GM19240 (cell line): ENCODE results near the gene MISP.
"Not testable (repeated sequence)": the region's sequence is repeated elsewhere in the genome, so short reads cannot be mapped to it uniquely, and the experiment has no call there.

Source experiments
- DNase-seq: peaks from one replicate; pipeline ENCODE4 v3.0.0; 2011; ENCODE audit warnings: low spot score; ENCODE audit not compliant: insufficient read length

The MISP gene

DNA sequence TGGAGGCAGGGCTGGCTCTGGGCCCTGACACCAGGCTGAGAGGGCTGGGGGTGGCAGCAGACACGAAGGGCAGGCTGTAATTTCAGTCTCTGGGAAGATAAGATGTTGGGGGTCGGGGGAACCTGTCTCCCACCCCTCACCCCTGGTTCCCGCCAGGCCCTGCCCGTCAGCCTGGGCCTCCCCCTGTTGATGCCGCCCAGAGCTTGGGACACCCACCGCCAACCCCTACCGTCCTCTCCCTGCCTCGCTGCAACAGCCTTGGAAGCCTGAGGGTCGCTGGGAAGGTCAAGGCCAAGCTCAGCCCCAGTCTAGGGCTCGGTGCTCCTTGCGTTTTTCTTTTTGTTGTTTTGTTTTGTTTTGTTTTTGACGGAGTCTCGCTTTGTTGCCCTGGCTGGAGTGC is 27.7 kb upstream of the MISP start:
- no peak for DNase-seq

DNA sequence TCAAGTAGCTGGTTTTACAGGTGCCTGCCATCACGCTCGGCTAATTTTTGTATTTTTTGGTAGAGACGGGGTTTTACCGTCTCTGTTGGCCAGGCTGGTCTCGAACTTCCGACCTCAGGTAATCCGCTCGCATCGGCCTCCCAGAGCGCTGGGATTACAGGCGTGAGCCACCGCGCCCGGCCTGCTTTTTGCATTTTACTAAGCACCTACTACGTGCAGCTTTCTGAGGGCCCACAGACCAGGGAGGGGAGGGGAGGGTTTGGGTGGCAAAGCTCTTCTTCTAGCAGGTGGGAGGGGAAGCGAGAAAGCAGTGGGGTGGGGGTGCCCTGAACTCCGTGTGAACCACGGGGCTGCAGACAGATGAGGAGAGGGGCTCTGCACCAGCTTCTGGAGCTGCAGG is 27.2 kb upstream of the MISP start:
- DNase-seq, result no peak

DNA sequence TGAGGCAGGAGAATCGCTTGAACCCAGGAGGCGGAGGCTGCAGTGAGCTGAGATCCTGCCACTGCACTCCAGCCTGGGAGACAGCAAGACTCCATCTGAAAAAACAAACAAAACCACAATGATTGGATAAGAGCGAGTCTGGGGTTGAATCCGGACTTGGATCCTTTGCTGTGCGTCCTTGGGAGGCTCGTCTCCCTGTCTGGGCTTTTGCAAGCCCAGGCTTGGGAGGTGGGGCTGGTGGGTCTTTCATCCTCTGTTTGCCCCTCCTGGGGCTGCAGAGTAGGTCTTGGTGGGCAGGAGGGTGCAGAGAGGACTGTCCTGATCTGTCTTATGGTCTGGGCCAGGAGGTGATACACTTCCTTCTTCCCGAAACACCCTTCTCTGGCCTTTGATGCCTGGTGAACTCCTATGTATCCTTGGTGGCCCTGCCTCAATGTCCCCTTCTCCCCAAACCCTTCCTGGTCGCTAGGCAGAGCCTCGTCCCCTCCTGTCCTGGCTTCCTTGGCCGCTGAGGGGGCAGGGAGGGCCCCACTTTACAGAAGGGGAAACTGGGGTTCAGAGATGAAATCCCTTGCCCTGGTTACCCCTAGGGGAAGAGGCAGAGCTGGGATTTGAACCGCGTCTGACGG is 25.3 kb upstream of the MISP start:
- no peak for DNase-seq

DNA sequence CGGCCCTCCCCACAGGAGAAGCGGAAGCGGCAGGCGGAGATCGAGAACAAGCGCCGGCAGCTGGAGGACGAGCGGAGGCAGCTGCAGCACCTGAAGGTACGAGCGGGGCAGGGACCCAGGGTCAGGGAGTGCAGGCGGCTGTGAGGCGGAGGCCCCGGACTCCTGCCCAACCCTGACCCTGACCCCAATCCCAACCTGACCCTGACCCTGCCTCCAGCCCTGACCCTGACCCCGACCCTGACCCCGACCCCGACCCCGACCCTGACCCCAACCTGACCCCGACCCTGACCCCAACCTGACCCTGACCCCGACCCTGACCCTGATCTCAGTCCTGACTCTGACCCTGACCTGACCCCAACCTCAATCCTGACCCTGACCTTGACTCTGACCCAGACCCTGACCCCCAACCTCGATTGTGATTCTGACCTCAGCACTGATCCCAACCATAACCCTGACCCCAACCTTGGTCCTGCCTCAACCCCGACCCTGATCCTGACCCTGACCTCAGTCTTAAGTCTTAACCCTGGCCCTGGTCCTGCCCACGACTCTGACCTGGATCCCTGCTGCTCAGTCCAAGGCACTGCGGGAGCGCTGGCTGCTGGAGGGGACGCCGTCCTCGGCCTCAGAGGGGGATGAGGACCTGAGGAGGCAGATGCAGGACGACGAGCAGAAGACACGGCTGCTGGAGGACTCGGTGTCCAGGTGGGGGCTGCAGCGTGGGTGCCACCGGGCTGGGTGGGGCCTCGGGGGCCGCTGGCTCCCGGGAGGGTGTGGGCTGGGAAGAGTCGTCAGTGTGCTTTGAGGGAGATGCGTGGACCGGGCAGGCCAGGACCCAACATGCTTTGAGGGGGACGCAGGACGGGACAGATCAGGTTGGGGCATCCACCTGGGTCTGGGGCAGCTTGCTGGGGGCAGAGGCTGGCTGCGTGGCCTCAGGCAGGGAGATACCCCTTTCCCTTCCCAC is 23.6 kb upstream of the MISP start:
- no peak for DNase-seq

DNA sequence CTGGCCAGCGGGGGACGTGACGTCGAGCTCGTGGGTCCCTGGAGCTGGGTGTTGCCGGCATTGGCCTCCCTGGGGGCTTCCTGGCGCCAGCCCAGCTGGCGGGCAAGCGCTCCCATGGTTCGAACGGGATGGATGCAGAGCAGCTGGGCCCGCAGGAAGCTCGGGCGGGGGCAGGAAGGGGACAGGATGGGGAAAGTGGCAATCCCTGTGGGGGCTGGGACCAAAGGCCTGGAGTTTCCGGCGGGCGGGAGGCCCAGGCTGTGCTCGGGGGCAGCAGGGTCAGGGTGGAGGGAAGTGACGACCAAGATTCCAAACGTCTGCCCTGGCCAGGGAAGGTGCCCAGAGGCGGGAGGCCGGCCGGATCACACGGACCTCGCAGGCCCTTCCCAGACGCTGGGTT is 22.9 kb upstream of the MISP start:
- no peak for DNase-seq

DNA sequence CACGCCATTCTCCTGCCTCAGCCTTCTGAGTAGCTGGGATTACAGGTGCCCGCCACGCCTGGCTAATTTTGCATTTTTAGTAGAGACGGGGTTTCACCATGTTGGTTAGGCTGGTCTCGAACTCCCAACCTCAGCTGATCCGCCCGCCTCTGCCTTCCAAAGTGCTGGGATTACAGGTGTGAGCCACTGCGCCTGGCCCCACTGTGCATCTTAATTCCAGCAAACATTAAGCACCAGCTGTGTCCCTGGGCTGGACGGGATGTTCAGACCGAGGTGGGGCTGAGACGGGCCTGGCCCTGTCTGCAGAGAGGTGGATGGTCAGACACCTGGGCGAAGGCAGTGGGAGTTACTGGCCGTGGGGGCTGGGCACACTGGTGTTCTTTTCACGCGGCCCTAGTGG is 21.3 kb upstream of the MISP start:
- DNase-seq, result not testable (repeated sequence)

DNA sequence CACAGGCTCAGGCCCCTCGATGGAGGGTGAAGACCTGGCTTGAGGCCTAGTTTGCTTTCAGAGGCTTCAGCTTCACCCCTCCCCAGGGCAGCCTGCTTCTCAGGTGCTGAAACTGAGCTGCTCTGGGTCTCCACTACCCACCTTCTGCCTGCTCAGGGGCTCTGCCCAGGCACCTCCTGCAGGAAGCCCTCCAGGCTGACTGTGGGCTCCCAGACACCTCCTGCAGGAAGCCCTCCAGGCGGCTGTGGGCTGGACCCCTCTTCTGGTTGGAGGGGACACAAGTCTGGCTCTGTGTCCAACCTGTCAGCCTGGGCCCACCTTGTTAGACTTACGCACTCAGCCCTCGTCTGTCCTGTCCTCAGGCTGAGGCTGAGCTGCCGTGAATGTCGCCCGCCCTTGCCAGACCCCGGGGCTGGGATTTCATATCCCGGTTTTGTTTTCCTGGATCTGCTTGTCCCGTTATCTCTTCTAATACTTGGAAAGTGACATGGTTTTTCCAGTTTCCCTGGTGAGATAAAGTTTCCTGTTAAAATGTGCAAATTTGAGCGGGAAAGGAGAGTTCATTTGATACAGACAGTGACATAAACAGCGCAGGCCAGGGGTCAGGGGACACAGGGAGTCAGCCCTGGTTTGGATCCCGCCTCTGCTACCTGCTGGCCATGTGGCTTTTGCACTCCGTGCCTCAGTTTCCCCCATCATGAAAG is 20.8 kb upstream of the MISP start:
- DNase-seq, result no peak

DNA sequence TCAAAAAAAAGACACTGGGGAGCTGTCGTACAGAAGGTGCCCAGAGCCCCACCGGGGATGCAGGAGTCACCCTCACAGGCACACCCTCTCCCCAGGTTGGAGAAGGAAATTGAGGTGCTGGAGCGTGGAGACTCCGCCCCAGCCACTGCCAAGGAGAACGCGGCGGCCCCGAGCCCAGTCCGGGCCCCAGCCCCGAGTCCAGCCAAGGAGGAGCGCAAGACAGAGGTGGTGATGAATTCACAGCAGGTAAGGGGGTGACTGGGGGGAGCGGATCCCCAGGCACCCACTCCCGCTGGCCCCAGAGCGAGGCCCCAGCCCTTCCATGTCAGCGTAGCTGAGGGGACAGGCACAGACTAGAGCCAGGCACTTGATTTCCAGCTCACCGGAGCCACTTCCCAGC is 19.9 kb upstream of the MISP start:
- no peak for DNase-seq

DNA sequence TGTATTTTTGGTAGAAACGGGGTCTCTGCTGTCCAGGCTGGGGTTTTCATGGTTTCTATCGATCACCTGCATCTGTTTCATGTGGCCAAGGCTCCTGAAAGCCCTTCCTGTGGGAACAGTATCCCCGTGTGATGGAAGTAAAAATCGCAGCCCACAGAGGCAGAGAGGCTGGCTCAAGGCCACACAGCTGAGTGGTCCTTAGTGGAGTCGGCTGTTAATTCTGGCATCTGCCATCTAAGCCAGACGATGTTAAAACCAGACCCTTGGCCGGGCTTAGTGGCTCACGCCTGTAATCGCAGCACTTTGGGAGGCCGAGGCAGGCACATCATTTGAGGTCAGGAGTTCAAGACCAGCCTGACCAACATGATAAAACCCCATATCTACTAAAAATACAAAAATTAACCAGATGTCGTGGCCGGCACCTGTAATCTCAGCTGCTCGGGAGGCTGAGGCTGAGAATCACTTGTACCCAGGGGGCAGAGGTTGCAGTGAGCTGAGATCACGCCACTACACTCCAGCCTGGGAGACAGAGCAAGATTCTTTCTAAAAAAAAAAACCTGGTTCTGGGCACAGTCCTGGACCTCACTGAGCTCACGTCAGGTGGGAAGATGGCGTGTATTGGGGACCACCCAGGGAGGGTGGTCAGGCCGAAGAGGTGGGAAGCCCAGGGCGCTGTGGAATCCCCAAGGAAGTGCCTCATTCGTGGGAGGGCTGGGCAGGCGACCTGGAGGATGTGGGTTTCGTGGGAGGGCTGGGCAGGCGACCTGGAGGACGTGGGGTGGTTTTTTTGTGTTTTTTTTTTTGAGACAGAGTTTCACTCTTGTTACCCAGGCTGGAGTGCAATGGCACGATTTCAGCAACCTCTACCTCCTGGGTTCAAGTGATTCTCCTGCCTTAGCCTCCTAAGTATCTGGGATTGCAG is 18.5 kb upstream of the MISP start:
- DNase-seq, result no peak

DNA sequence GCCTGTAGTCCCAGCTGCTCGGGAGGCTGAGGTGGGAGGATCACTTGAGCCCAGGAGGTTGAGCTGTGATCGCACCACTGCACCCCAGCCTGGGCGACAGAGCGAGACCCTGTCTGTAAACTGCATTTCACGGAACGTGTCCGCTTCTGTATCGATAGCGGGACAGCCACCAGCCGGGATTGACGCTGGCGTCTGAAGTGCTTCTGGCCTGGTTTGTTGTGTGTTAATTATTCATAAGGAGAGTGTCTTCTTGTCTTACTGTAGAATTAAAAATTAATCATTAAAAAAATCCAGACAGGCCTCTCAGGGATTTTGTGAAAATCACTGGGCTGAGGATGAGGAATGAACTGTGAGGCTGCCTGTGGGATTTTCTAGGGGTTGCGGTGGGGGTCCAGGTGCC is 16.2 kb upstream of the MISP start:
- no peak for DNase-seq

DNA sequence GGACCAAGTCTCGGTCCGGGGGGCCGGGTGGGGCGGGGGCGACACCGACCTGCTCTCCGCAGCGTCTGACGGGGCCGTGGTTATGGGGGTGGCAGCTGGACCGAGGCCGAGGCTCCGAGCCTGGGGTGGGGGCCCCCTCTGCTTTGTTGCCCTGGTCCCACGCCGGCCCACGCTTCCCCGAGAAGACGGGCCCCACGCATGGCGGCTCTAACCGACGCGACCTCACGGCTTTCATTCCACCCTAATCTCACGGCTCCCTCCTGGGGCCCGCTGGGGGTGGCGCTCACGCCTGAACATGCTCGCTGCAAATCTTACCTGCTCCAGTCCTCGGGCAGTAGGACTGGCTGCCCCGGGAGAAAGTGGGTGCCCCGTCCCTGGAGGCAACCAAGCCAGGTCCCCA is 14.8 kb upstream of the MISP start:
- no peak for DNase-seq

DNA sequence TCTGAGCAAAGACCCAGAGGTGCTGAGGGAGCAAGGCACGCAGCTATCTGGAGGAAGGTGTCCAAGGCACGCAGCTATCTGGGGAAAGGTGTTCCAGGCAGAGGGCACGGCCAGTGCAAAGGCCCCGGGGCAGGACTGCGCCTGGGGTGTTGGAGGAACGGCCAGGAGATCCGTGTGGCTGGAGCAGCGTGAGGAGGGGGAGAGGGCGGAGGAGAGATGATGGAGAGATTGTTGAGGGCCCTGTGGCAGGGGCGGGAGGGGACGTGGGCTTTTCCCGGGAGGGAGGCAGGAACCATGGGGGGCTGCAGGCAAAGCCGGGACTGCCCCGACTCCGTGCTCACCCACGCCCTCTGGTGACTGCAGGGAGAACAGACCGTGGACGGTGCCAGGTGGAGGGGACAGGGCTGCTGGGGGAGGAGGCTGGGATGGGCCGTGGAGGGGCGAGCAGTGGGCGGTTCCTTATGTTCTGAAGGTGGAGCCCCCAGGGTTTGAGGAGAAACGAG is 13.3 kb upstream of the MISP start:
- DNase-seq, result peak; percentile 72

DNA sequence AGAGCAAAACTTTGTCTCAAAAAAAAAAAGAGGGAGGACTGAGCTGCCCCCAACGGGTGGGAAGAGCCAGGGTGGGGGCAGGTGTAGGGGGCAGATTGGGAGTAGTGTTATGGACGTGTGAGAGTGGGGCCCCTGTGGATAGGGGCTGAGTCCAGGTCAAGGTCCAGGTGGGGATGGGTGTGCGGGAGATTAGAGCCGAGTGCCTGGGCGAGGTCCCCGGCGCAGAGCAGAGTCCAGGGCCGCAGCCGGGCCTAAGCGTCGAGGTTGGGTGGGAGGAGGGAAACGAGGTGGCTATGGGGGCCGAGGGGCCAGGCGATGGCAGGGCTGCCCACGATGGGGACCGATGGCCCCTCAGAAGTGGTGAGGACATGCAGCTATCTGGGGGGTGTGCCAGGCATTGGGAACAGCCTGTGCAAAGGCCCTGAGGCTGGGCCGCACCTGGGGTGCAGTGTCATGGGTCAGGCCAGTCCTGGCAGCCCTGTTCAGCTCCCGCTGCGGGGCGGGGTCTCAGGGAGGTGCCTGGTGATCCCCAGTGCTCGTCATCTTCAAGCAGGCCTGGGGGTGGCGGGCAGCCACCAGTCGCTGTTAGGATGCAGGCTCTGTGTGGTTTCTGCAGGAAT is 12.3 kb upstream of the MISP start:
- DNase-seq, result no peak

DNA sequence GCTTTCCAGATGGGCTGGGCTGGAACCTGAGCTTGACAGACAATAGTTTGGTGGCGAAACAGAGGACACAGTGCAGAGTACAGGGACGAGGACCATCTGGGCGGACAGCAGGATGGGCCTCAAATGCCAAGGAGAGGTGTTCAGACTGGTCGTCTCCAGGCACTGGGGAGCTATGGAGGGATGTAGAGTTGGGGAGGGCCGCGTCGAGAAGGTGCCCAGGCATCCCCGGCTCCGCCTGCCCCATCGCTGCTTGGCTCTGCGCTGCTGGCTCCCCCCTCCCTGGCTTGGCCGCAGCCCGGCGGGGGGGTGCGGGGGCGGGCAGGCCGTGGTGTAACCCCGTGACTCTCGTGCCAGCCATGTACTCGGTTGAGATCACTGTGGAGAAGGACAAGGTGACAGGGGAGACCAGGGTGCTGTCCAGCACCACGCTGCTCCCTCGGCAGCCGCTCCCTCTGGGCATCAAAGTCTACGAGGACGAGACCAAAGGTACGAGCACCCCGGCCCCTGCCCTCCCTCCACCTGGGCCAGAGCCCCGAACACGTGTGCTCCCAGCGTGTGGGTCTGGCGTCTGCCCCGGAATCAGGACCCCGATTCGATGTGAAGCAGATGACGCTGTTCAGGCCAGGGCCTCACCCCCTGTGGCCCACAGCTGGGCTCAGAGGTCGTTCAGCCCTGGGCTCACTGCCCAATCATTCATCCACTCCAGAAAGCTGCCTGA is 10.8 kb upstream of the MISP start:
- no peak for DNase-seq

DNA sequence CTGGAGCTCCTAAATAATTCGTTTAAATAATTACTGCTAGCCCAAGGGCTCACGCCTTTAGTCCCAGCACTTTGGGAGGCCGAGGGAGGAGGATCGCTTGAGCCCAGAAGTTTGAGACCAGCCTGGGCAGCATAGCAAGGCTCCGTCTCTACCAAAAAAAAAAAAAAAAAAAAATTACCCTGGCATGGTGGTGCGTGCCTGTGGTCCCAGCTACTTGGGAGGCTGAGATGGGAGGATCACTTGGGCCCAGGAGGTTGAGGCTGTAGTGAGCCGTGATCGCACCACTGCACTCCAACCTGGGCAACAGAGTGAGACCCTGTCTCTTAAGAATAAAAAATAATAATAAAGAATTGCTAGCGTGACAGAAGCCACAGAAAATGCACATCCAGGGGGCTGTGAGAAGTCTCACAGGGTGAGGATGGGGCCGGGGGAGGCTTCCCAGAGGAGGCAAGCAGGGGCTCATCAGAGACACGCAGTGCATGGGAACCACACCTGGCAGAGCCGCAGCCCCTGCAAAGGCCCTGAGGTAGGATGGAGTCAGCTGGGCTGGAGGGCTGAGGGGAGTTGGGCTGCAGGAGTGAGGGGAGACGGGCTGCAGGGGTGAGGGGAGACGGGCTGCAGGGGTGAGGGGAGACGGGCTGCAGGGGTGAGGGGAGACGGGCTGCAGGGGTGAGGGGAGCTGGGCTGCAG is 10.0 kb upstream of the MISP start:
- not testable (repeated sequence) for DNase-seq

DNA sequence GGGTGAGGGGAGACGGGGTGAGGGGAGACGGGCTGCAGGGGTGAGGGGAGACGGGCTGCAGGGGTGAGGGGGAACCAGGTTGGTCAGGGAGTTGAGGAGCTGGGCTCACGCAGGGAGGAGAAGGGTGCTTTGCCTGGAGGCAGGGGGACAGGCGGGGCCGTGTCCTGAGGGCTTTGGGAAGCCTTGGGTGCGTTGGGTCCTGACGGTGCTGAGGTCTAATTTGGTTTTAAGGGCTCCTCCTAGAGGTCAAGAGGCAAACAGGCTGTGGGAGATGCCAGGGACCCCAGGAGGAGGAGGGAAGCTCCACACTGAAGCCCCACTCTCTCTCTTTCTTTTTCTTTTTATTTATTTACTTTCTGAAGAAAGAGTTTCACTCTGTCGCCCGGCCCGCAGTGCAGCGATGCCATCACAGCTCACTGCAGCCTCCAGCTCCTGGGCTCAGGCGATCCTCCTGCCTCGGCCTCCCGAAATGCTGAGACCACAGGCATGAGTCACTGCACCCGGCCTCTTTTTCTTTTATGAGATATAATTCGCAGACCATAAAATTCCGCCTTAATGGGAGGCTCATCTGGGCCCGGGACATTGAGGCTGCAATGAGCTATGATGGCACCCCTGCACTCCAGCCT is 9.3 kb upstream of the MISP start:
- DNase-seq, result no peak

DNA sequence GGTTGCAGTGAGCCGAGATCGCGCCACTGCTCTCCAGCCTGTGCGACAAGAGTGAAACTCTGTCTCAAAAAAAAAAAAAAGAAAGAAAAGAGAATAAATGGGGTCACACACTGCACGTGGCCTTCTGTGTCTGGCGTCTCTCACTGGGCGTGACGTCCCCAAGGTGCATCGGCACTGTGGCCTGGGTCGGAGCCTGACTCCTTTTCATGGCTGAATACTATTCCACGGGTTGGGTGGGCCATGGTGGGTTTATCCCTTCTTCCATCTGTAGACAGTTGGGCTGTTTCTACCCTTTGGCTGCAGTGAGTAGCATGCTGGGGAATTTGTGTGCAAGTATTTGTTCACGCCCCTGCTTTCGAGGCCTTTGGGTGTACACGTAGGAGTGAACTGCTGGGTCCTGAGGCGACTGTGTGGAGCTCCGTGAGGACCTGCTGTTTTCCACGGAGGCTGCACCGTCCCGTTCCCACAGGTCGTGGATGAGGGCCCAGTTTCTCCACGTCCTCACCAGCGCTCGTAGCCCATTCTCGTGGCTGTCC is 8.3 kb upstream of the MISP start:
- no peak for DNase-seq

DNA sequence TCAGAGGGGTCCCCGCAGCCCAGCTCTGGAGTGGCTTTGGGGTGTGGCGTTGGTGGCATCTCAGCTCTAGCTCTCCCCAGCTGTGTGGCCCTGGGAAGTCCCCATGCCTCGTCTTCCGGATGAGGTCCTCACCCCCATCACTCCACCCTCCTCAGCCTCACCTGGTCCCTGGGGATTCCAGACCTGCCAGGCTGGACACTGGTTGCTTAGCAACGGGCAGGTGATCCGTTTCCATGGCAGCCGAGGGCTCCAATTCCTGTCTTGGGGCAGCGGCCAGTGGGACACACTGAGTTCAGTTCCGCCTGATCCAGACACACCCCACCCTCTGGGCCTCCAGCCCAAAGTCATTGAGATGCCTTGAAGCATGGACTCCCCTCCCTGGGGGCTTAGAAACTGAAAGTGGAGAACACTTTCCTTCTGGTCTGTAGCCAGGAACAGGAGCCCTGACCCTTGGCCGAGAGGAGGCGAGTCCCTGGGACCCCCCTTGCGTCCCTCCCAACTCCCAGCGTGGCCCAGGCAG is 7.7 kb upstream of the MISP start:
- no peak for DNase-seq
